GM12892 (cell line): Measurements from ENCODE around the gene AUP1.

Experiments
- POLR2A ChIP-seq: IDR thresholded peaks from 2 replicates; pipeline ENCODE4 v1.6.1; 2011; ENCODE audit warnings: low read depth, low read length, control low read depth
- POLR2AphosphoS5 ChIP-seq: IDR thresholded peaks from 2 replicates; pipeline ENCODE4 v1.6.1; 2011; ENCODE audit warnings: low read depth, low read length, control low read depth
- TAF1 ChIP-seq: IDR thresholded peaks from 2 replicates; pipeline ENCODE4 v1.6.1; 2011; ENCODE audit warnings: low read depth, mild to moderate bottlenecking, control low read depth, low read length, borderline replicate concordance

GRCh38 chr2:74499940-74500577 is 29.4 kb downstream of the AUP1 start:
- no peak for TF ChIP-seq POLR2A
- no peak for TF ChIP-seq TAF1
- no peak for TF ChIP-seq POLR2AphosphoS5
